Loucy (cell line): Measurements from ENCODE around the gene SERPINA5.

Source experiments
- H2AFZ ChIP-seq: fragments of 200-600 bp; sonication (generic); 2 replicates; pipeline ENCODE4 v1.6.0; 2016; ENCODE audit warnings: antibody characterized with exemption, mild to moderate bottlenecking, low read length, moderate library complexity
- H3F3A ChIP-seq: fragments of 200-600 bp; 2 replicates; pipeline ENCODE4 v1.6.0; 2016; ENCODE audit warnings: antibody characterized with exemption, low read depth, mild to moderate bottlenecking
- H3K27me3 ChIP-seq: fragments of 200-600 bp; sonication (generic); 2 replicates; pipeline ENCODE4 v1.6.1; 2014; ENCODE audit warnings: low read length, mild to moderate bottlenecking; ENCODE audit not compliant: insufficient read depth, poor library complexity, severe bottlenecking
- H3K36me3 ChIP-seq: fragments of 200-600 bp; sonication (generic); 2 replicates; pipeline ENCODE4 v1.6.1; 2016; ENCODE audit warnings: low read length; ENCODE audit not compliant: insufficient read depth
- H3K4me1 ChIP-seq: fragments of 200-600 bp; sonication (generic); 2 replicates; pipeline ENCODE4 v1.5.1; 2014; ENCODE audit warnings: low read length, mild to moderate bottlenecking; ENCODE audit not compliant: insufficient read depth, poor library complexity, severe bottlenecking
- H3K4me2 ChIP-seq: fragments of 200-600 bp; sonication (generic); 2 replicates; pipeline ENCODE4 v1.6.0; 2014; ENCODE audit warnings: antibody characterized with exemption, low read length, low read depth, mild to moderate bottlenecking; ENCODE audit not compliant: poor library complexity, severe bottlenecking
- H3K4me3 ChIP-seq: fragments of 200-600 bp; sonication (generic); 2 replicates; pipeline ENCODE4 v1.5.1; 2014; ENCODE audit warnings: low read length, mild to moderate bottlenecking, mixed read lengths; ENCODE audit not compliant: poor library complexity, severe bottlenecking
- H3K79me2 ChIP-seq: fragments of 200-600 bp; sonication (generic); 2 replicates; pipeline ENCODE4 v1.6.1; 2014; ENCODE audit warnings: low read length; ENCODE audit not compliant: insufficient read depth
- H3K9ac ChIP-seq: fragments of 200-600 bp; sonication (generic); 2 replicates; pipeline ENCODE4 v1.6.0; 2014; ENCODE audit warnings: mild to moderate bottlenecking, low read depth, low read length, moderate library complexity; ENCODE audit not compliant: poor library complexity, severe bottlenecking
- H3K9me2 ChIP-seq: fragments of 200-600 bp; sonication (generic); replicated peaks from 2 replicates; pipeline ENCODE4 v1.6.1; 2016; ENCODE audit warnings: low read depth, low read length, mixed read lengths
- H3K9me3 ChIP-seq: fragments of 200-600 bp; sonication (generic); 2 replicates; pipeline ENCODE4 v1.6.1; 2014; ENCODE audit warnings: mild to moderate bottlenecking, antibody characterized with exemption, low read length, low read depth; ENCODE audit not compliant: insufficient read depth
- H4K20me1 ChIP-seq: fragments of 200-600 bp; sonication (generic); 2 replicates; pipeline ENCODE4 v1.6.0; 2014; ENCODE audit warnings: antibody characterized with exemption, low read length, mild to moderate bottlenecking; ENCODE audit not compliant: insufficient read depth, poor library complexity, severe bottlenecking
- CTCF ChIP-seq: fragments of 200-600 bp; sonication (generic); conservative IDR thresholded peaks from 2 replicates; pipeline ENCODE4 v1.5.1; 2014; ENCODE audit warnings: mild to moderate bottlenecking, antibody characterized with exemption, low read length
- EZH2phosphoT487 ChIP-seq: fragments of 200-600 bp; IDR thresholded peaks from 2 replicates; pipeline ENCODE4 v1.6.1; 2018; ENCODE audit warnings: antibody characterized with exemption, mild to moderate bottlenecking, moderate library complexity, borderline replicate concordance

SERPINA5 gene

GRCh38 chr14:94540031-94540794, 41.0 kb upstream of the SERPINA5 start:
- Histone ChIP-seq H3K4me1 (no peaks in the 10 kb centered on the region), H3K9me3 (no peaks in the 10 kb centered on the region; the same call in 1 of the 2 replicates), H3K9ac (no peak overlapping the region), H3K79me2 (no peaks in the 10 kb centered on the region), H3F3A (no peaks in the 10 kb centered on the region), H3K4me2 (no peak overlapping the region), H4K20me1 (no peaks in the 10 kb centered on the region), H3K36me3 (no peaks in the 10 kb centered on the region), H3K27me3 (no peaks in the 10 kb centered on the region), H3K9me2 (no peaks in the 10 kb centered on the region), H2AFZ (no peak overlapping the region), H3K4me3 (no peak overlapping the region)
- TF ChIP-seq EZH2phosphoT487 (no peak), CTCF (no peak)

- TF ChIP-seq CTCF, result no peak
- no peak for TF ChIP-seq EZH2phosphoT487
- Histone ChIP-seq H3K27me3 (no peaks in the 10 kb centered on the region), H4K20me1 (no peaks in the 10 kb centered on the region), H3K9me2 (no peaks in the 10 kb centered on the region), H3K36me3 (no peaks in the 10 kb centered on the region), H3K4me3 (no peak overlapping the region), H2AFZ (no peak overlapping the region), H3K79me2 (no peaks in the 10 kb centered on the region), H3K4me1 (no peaks in the 10 kb centered on the region), H3K9ac (no peak overlapping the region), H3K4me2 (no peak overlapping the region), H3K9me3 (no peaks in the 10 kb centered on the region; the same call in 1 of the 2 replicates), H3F3A (no peaks in the 10 kb centered on the region)
Observed at GRCh38 chr14:94541234-94541975, 39.8 kb upstream of the SERPINA5 start.

GRCh38 chr14:94542111-94542810, 39.0 kb upstream of the SERPINA5 start:
- H3F3A ChIP-seq, result no peaks in the 10 kb centered on the region
- no peaks in the 10 kb centered on the region for H4K20me1 ChIP-seq
- H3K27me3 ChIP-seq, result no peaks in the 10 kb centered on the region
- no peak overlapping the region for H2AFZ ChIP-seq
- TF ChIP-seq CTCF, result no peak
- no peak for TF ChIP-seq EZH2phosphoT487
- no peaks in the 10 kb centered on the region for H3K79me2 ChIP-seq
- no peaks in the 10 kb centered on the region for H3K36me3 ChIP-seq
- no peak overlapping the region for H3K4me2 ChIP-seq
- no peaks in the 10 kb centered on the region; the same call in 1 of the 2 replicates for H3K9me3 ChIP-seq
- no peaks in the 10 kb centered on the region for H3K9me2 ChIP-seq
- no peak overlapping the region for H3K4me3 ChIP-seq
- no peak overlapping the region for H3K9ac ChIP-seq
- H3K4me1 ChIP-seq, result no peaks in the 10 kb centered on the region
